HEK293T (cell line): ENCODE data around the gene ZNF615.
"Not testable (repeated sequence)": the region's sequence is repeated elsewhere in the genome, so short reads cannot be mapped to it uniquely, and the experiment has no call there.

Source experiments
- CTCF ChIA-PET: fragments of 350-600 bp; formaldehyde crosslinking; extraction: SDS; loops from one replicate; lab custom pipeline; 2021; ENCODE audit warnings: antibody characterized with exemption, inconsistent platforms; lab: Yijun Ruan, JAX
- POLR2A ChIA-PET: fragments of 350-600 bp; formaldehyde crosslinking; extraction: SDS; loops from one replicate; lab custom pipeline; 2020; ENCODE audit warnings: antibody characterized with exemption, inconsistent platforms; lab: Yijun Ruan, JAX
- DNase-seq: peaks from one replicate; pipeline ENCODE4 v3.0.0; 2012; ENCODE audit warnings: mixed read lengths; ENCODE audit errors: extremely low spot score
- ARNT ChIP-seq: fragments of 450-650 bp; IDR thresholded peaks from 2 replicates; pipeline ENCODE4 v1.6.1; 2017; ENCODE audit warnings: mild to moderate bottlenecking
- BHLHE40 ChIP-seq: fragments of 450-650 bp; IDR thresholded peaks from 2 replicates; pipeline ENCODE4 v1.6.1; 2016; ENCODE audit warnings: mild to moderate bottlenecking, moderate library complexity, borderline replicate concordance
- CTBP1 ChIP-seq: fragments of 450-650 bp; IDR thresholded peaks from 2 replicates; pipeline ENCODE4 v1.6.1; 2016; ENCODE audit warnings: borderline replicate concordance
- ELF4 ChIP-seq: fragments of 450-650 bp; IDR thresholded peaks from 2 replicates; pipeline ENCODE4 v1.6.1; 2017; ENCODE audit warnings: antibody characterized with exemption
- FOXA1 ChIP-seq: fragments of 450-650 bp; IDR thresholded peaks from 2 replicates; pipeline ENCODE4 v1.6.1; 2016; ENCODE audit warnings: mild to moderate bottlenecking
- FOXK2 ChIP-seq: fragments of 450-650 bp; IDR thresholded peaks from 2 replicates; pipeline ENCODE4 v1.6.1; 2016; ENCODE audit warnings: mild to moderate bottlenecking
- FOXM1 ChIP-seq: fragments of 450-650 bp; IDR thresholded peaks from 2 replicates; pipeline ENCODE4 v1.6.1; 2017; ENCODE audit warnings: mild to moderate bottlenecking, borderline replicate concordance
- HDGF ChIP-seq: fragments of 450-650 bp; IDR thresholded peaks from 2 replicates; pipeline ENCODE4 v1.6.1; 2017; ENCODE audit warnings: antibody characterized with exemption, borderline replicate concordance
- L3MBTL2 ChIP-seq: fragments of 450-650 bp; conservative IDR thresholded peaks from 2 replicates; pipeline ENCODE4 v1.6.1; 2016; ENCODE audit warnings: mild to moderate bottlenecking
- LEF1 ChIP-seq: fragments of 450-650 bp; IDR thresholded peaks from 2 replicates; pipeline ENCODE4 v1.6.1; 2017; ENCODE audit warnings: mild to moderate bottlenecking, borderline replicate concordance
- NFRKB ChIP-seq: fragments of 450-650 bp; IDR thresholded peaks from 2 replicates; pipeline ENCODE4 v1.6.1; 2016; ENCODE audit warnings: mild to moderate bottlenecking, moderate library complexity
- SP1 ChIP-seq: fragments of 450-650 bp; IDR thresholded peaks from 2 replicates; pipeline ENCODE4 v1.6.1; 2017
- SUZ12 ChIP-seq: fragments of 450-650 bp; IDR thresholded peaks from 2 replicates; pipeline ENCODE4 v1.6.1; 2016; ENCODE audit warnings: mild to moderate bottlenecking
- TARDBP ChIP-seq: fragments of 450-650 bp; IDR thresholded peaks from 2 replicates; pipeline ENCODE4 v1.6.1; 2016
- ZNF384 ChIP-seq: fragments of 450-650 bp; IDR thresholded peaks from 2 replicates; pipeline ENCODE4 v1.6.1; 2016
- TF ChIP-seq, protein P1 (sequence below): fragments of 450-650 bp; IDR thresholded peaks from 2 replicates; pipeline ENCODE4 v1.6.1; 2016

ZNF615 gene

DNA sequence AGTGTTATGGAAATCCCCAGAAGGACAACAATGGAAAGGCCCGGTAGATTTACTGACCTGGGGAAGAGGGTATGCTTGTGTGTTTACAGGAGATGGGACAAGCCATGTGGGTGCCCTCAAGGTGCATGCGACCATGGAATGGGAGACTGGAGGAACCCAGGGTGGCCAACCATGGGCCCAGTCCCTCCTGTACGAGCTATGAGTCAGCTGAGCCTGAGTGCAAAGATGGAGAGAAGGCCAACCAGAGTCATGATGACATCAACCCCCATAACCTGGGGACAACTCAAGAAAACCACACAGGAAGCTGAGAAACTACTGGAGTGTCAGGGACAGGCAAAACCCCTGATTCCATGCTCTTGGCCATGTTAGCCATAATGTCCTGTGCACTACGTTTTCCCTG is 29.1 kb downstream of the ZNF615 start:
- no peak for DNase-seq
- POLR2A ChIA-PET = no interaction called here
- CTCF ChIA-PET = no interaction called here
- TF ChIP-seq L3MBTL2 = no peak
- no peak for TF ChIP-seq LEF1
- TF ChIP-seq CTBP1 = no peak
- TF ChIP-seq FOXA1 = no peak
- no peak for TF ChIP-seq ZNF384
- TF ChIP-seq FOXK2 = no peak
- TF ChIP-seq SUZ12 = no peak
- TF ChIP-seq NFRKB = no peak
- no peak for TF ChIP-seq ELF4
- no peak for TF ChIP-seq FOXM1

DNA sequence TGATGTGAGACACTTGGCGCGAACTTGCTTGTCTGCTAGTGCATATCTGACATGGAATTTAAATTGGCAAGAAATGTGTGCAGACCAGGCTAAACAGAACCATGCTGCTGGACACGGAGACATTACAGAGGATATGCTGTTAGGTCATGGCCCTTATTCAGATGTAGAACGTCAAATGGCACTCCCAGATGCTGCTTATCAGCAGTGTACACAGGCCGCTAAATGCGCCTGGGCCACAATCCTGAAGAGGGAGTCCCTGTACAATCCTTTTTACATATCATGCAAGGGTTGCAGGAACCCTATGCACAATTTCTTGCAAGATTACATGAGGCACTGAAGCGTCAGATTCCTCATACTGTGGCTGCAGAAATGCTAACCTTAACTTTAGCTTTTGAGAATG is 30.7 kb downstream of the ZNF615 start:
- POLR2A ChIA-PET = no interaction called here
- CTCF ChIA-PET = no interaction called here
- TF ChIP-seq FOXA1 (no peak), FOXM1 (no peak), TARDBP (no peak), ELF4 (no peak), L3MBTL2 (no peak), LEF1 (no peak), BHLHE40 (no peak), FOXK2 (no peak), ZNF384 (no peak), SP1 (no peak), ARNT (no peak), HDGF (no peak), NFRKB (no peak), CTBP1 (no peak)
- TF ChIP-seq, protein P1, sequence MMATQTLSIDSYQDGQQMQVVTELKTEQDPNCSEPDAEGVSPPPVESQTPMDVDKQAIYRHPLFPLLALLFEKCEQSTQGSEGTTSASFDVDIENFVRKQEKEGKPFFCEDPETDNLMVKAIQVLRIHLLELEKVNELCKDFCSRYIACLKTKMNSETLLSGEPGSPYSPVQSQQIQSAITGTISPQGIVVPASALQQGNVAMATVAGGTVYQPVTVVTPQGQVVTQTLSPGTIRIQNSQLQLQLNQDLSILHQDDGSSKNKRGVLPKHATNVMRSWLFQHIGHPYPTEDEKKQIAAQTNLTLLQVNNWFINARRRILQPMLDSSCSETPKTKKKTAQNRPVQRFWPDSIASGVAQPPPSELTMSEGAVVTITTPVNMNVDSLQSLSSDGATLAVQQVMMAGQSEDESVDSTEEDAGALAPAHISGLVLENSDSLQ = no peak
- DNase-seq = no peak

DNA sequence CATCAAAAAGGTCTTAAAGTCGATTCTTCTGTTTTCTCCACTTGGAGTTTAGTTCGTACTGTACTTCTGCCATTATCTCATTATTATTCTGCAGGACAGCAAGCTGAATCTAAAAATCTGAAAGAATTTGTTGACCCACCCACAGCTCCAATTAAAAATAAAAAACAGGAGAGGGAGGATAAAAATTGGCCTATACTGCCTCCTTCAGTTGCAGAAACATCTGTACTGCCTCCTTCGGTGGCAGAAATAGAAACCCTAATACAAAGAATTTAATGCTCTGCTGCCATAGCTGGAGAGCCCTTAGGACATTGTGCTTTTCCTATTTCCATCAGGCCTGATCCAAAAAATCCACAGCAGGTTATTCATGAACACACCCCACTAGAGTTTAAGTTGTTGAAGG is 31.2 kb downstream of the ZNF615 start:
- POLR2A ChIA-PET = no interaction called here
- TF ChIP-seq SP1 (no peak), FOXM1 (no peak), FOXA1 (no peak), HDGF (no peak), ZNF384 (no peak)
- TF ChIP-seq, protein P1 = no peak
- no peak for DNase-seq
- CTCF ChIA-PET = no interaction called here

DNA sequence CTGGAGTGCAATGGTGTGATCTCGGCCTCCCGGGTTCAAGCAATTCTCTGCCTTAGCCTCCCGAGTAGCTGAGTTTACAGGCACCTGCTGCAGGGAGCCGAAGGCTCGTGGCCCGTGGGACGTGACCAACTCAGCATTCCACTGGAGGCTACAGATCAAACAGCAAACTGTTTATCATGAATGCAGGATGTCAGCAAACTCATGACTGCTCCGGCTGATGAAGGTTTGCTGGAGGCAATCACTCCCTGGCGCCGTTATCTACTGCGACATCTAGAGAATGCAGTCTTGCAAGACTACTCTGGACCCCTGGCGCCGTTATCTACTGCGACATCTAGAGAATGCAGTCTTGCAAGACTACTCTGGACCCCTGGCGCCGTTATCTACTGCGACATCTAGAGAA is 32.2 kb downstream of the ZNF615 start:
- CTCF ChIA-PET, DNase-seq, POLR2A ChIA-PET: not testable (repeated sequence)

DNA sequence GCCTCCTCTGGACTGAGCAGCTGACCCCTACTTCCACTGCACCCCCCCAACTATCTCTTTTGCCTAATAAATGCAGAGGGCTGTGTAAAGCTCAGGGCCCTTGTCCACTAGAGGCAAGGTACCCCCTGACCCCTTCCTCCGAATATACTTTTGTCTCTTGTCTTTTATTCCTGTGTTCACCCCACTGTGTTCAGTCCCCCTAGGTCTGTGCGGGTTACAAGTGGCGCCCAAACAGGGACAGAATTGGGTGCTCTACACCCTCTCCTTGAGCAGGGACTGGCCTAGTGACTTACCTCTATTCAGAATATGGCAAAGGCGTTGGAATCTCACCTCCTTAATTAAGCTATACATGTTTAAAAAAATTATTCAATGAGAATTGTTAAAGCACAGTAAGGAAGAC is 36.4 kb downstream of the ZNF615 start:
- ChIA-PET CTCF (interaction anchor here (0.6 kb wide), 1 partner anchor 179 kb away, joined by 3 read pairs; no protein-coding TSS in a partner anchor), POLR2A (no interaction called here)
- TF ChIP-seq ARNT (no peak), ELF4 (no peak), SUZ12 (no peak)
- no peak for DNase-seq

DNA sequence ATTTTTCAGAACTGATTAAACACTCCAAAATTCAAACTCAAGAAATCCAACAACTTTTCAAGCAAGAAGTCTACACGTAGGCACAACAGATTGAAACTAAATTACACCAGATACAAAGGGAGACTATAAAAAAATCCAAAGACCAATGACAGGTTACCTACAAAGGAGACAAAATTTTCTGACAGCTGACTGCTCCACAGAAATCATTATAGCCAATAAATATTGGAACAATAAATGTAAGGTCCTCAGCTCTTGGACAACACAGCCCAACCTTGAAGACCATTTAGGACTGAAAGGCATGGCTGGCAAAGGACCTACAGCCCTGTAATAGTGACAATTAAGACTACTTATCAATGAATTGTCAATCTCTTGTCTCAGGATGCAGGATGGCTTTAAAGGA is 37.3 kb downstream of the ZNF615 start:
- no peak for DNase-seq
- CTCF ChIA-PET = no interaction called here
- TF ChIP-seq LEF1 (no peak), FOXM1 (no peak), NFRKB (no peak), ZNF384 (no peak), TARDBP (no peak)
- POLR2A ChIA-PET = no interaction called here

DNA sequence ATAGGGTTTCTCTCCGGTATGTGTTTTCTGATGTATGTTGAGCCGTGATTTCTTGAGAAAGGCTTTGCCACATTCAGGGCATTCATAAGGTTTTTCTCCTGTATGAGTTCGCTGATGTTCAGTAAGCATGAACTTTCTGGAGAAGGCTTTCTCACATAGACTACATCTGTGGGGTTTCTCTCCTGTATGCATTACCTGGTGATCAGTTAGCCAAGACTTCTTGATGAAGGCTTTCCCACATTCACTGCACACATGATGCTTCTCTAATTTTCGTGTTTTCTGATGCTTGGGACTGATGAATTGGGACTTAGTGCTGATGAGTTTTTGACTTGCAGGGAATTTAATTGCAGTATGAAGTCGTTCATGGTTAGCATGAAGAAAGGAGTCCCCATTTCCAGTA is 42.4 kb downstream of the ZNF615 start:
- TF ChIP-seq LEF1 (no peak), FOXK2 (no peak), SUZ12 (no peak)
- CTCF ChIA-PET = no interaction called here
- no peak for DNase-seq
- POLR2A ChIA-PET = no interaction called here

DNA sequence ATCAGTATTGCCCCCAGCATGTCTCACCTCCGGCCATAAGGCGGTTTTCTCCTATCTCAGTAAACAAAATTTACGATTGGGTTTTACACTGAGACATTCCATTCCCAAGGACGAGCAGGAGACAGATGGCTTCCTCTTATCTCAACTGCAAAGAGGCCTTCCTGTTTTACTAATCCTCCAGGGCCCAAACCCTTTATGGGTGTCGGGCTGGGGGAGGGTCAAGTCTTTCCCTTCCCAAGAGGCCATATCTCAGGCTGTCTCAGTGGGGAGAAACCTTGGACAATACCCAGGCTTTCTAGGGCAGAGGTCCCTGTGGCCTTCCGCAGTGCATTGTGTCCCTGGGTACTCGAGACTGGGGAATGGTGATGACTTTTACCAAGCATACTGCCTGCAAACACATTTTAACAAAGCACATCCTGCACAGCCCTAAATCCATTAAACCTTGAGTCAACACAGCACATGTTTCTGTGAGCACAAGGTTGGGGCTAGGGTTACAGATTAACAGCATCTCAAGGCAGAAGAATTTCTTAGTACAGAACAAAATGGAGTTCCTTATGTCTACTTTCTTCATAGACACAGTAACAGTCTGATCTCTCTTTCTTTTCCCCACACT is 47.3 kb downstream of the ZNF615 start:
- CTCF ChIA-PET, POLR2A ChIA-PET, DNase-seq: not testable (repeated sequence)

DNA sequence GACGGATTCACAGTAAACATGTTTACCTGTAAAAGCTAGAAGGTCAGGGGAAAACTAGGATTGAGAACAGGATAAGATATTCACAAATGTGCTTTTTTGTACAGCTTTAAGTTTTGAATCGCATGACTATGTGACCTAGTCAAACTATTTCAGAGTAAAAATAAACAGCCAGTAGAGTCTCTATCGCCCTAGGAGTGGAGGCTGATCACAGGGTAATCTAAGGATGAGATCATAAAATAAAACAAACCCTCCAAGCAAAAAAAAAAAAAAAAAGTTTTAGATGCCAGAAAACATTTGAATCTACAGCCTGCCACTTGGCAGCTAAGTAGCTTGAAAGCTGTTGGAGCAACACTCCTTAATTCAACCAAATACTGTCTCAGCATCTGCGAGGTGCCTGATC is 48.2 kb downstream of the ZNF615 start:
- ChIA-PET CTCF (no interaction called here), POLR2A (no interaction called here)
- no peak for DNase-seq
- TF ChIP-seq BHLHE40 = no peak
- TF ChIP-seq ZNF384 = no peak

DNA sequence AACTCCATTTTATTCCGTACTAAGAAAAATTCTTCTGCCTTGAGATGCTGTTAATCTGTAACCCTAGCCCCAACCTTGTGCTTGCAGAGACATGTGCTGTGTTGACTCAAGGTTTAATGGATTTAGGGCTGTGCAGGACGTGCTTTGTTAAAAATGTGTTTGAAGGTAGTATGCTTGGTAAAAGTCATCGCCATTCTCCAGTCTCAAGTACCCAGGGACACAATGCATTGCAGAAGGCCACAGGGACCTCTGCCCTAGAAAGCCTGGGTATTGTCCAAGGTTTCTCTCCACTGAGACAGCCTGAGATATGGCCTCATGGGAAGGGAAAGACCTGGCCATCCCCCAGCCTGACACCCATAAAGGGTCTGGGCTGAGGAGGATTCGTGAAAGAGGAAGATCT is 50.2 kb downstream of the ZNF615 start:
- POLR2A ChIA-PET, CTCF ChIA-PET, DNase-seq: not testable (repeated sequence)
